ENCODE results near the gene SLC45A3.

SLC45A3 gene

GRCh38 chr1:205701420-205701819, 21.1 kb upstream of the SLC45A3 start:
- no peak for DNase-seq (ENCODE audit: low read depth)

- DNase-seq (ENCODE audit: low read depth) = no peak
These were observed 20.6 kb upstream of the SLC45A3 start for GRCh38 chr1:205700865-205701401.

GRCh38 chr1:205699416-205699815, 19.1 kb upstream of the SLC45A3 start:
- no peak for DNase-seq (ENCODE audit: low read depth)

GRCh38 chr1:205698921-205699320, 18.6 kb upstream of the SLC45A3 start:
- no peak for DNase-seq (ENCODE audit: low read depth)

GRCh38 chr1:205693421-205693991, 13.2 kb upstream of the SLC45A3 start:
- DNase-seq (ENCODE audit: low read depth) = no peak

GRCh38 chr1:205692423-205692822, 12.1 kb upstream of the SLC45A3 start:
- no peak for DNase-seq (ENCODE audit: low read depth)

- DNase-seq (ENCODE audit: low read depth) = no peak
These were observed 9.9 kb upstream of the SLC45A3 start for GRCh38 chr1:205690122-205690756.

- DNase-seq (ENCODE audit: low read depth) = no peak
These were observed 9.2 kb upstream of the SLC45A3 start for GRCh38 chr1:205689479-205689878.

GRCh38 chr1:205688171-205689080, 8.1 kb upstream of the SLC45A3 start:
- no peak for DNase-seq (ENCODE audit: low read depth)

- DNase-seq (ENCODE audit: low read depth) = no peak
These were observed 6.9 kb upstream of the SLC45A3 start for GRCh38 chr1:205687242-205687641.

- DNase-seq (ENCODE audit: low read depth) = no peak
These were observed 1.1 kb upstream of the SLC45A3 start for GRCh38 chr1:205681364-205681763.

- DNase-seq (ENCODE audit: low read depth) = no peak
These were observed 1.8 kb downstream of the SLC45A3 start for GRCh38 chr1:205678286-205679111.

GRCh38 chr1:205677167-205677566, 3.1 kb downstream of the SLC45A3 start:
- no peak for DNase-seq (ENCODE audit: low read depth)

- DNase-seq (ENCODE audit: low read depth) = no peak
These were observed 3.7 kb downstream of the SLC45A3 start for GRCh38 chr1:205676597-205676996.

- no peak for DNase-seq (ENCODE audit: low read depth)
These were observed 4.3 kb downstream of the SLC45A3 start for GRCh38 chr1:205676002-205676401.

GRCh38 chr1:205675247-205675646, 5.1 kb downstream of the SLC45A3 start:
- no peak for DNase-seq (ENCODE audit: low read depth)

- no peak for DNase-seq (ENCODE audit: low read depth)
These were observed 7.3 kb downstream of the SLC45A3 start for GRCh38 chr1:205672970-205673369.

- no peak for DNase-seq (ENCODE audit: low read depth)
These were observed 7.9 kb downstream of the SLC45A3 start for GRCh38 chr1:205672395-205672889.

GRCh38 chr1:205670611-205671430, 9.5 kb downstream of the SLC45A3 start:
- no peak for DNase-seq (ENCODE audit: low read depth)

- DNase-seq (ENCODE audit: low read depth) = no peak
These were observed 10.2 kb downstream of the SLC45A3 start for GRCh38 chr1:205670150-205670446.

All from fibroblast of the conjunctiva (primary cell).